GM06990 (cell line): ENCODE results near the gene FBXO48.

Experiments
- DNase-seq: peaks from one replicate; pipeline ENCODE4 v3.0.0-alpha.2; 2011; ENCODE audit not compliant: insufficient read length; ENCODE audit errors: extremely low read depth
- H3K27me3 ChIP-seq: replicated peaks from 2 replicates; pipeline ENCODE4 v1.6.0; 2011; ENCODE audit warnings: low read length; ENCODE audit not compliant: control insufficient read depth, insufficient read depth
- H3K36me3 ChIP-seq: 2 replicates; pipeline ENCODE4 v1.5.1; 2011; ENCODE audit warnings: low read length; ENCODE audit not compliant: control insufficient read depth, insufficient read depth
- H3K4me3 ChIP-seq: replicated peaks from 2 replicates; pipeline ENCODE4 v1.5.1; 2011; ENCODE audit warnings: low read depth, mild to moderate bottlenecking, control low read depth, low read length
- TF ChIP-seq, protein P1 (sequence below): IDR thresholded peaks from 2 replicates; pipeline ENCODE4 v1.5.1; 2011; ENCODE audit warnings: low read length, control low read depth, mild to moderate bottlenecking, inconsistent platforms; ENCODE audit not compliant: insufficient read depth, poor library complexity, severe bottlenecking

Gene FBXO48

DNA sequence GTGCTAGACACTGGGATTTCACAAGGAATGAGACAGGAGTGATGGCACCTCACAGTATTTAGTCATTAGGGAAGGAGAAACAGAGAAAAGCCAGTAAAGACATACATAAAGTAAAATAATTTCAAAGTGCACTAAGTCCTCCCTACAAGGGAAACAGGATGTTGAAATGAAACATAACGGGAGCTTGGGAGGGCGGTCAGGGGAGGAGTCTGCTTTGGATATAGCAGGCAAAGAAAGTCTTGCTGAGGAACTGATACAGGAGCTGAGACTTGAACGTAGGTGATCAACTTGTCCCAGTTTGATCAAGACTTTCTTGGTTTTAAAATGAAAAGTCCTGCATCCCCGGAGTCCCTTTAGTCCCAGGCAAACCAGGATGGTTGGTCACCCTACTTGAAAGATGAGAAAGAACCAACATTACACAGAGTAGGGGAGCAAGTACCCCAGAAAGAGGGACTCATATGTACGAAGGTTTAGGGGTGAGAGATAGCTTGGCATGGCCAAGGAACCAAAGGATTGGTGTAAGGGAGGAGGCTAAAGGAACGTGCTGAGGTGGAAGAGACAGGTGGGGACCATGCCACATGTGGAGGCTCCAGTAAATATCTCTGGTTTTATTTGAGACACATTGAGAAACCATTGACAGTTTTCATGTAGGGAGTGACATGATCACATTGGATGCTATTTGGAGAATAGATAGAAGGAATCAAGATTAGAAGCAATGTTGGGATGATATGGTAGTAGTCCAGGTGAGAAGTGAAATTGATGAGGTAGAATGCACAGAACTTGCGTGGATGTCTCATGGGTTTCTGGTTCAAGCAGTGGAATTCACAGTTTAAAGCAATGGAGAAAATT is 28.4 kb downstream of the FBXO48 start:
- Histone ChIP-seq H3K27me3 (no peaks in the 10 kb centered on the region), H3K4me3 (no peak overlapping the region), H3K36me3 (no peaks in the 10 kb centered on the region)
- TF ChIP-seq, protein P1, sequence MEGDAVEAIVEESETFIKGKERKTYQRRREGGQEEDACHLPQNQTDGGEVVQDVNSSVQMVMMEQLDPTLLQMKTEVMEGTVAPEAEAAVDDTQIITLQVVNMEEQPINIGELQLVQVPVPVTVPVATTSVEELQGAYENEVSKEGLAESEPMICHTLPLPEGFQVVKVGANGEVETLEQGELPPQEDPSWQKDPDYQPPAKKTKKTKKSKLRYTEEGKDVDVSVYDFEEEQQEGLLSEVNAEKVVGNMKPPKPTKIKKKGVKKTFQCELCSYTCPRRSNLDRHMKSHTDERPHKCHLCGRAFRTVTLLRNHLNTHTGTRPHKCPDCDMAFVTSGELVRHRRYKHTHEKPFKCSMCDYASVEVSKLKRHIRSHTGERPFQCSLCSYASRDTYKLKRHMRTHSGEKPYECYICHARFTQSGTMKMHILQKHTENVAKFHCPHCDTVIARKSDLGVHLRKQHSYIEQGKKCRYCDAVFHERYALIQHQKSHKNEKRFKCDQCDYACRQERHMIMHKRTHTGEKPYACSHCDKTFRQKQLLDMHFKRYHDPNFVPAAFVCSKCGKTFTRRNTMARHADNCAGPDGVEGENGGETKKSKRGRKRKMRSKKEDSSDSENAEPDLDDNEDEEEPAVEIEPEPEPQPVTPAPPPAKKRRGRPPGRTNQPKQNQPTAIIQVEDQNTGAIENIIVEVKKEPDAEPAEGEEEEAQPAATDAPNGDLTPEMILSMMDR = no peak
- DNase-seq = no peak

- DNase-seq = no peak
- H3K36me3 ChIP-seq = no peaks in the 10 kb centered on the region
- H3K27me3 ChIP-seq = no peaks in the 10 kb centered on the region
- no peak overlapping the region for H3K4me3 ChIP-seq
- TF ChIP-seq, protein P1 = no peak
These were observed 30.8 kb downstream of the FBXO48 start for GRCh38 chr2:68436270-68436669.

DNA sequence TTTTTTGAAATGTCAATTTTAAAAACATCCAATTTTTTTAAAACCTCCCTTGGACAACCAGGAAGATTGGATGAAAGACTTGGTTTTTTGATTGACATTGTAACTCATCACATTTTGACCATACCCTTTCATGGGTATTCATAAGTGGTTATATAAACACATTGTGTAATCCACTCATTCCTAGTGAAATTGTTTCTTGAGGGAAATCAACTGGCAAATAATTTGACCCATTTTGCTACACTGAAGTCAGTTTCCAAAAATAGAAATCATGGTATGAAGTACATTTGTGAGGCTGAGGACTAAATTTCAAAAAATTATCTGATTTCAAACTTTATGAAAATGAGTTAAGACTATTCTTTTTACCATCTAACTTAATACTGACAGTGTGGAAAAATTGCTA is 31.5 kb downstream of the FBXO48 start:
- TF ChIP-seq, protein P1 = no peak
- Histone ChIP-seq H3K27me3 (no peaks in the 10 kb centered on the region), H3K36me3 (no peaks in the 10 kb centered on the region), H3K4me3 (no peak overlapping the region)
- no peak for DNase-seq

DNA sequence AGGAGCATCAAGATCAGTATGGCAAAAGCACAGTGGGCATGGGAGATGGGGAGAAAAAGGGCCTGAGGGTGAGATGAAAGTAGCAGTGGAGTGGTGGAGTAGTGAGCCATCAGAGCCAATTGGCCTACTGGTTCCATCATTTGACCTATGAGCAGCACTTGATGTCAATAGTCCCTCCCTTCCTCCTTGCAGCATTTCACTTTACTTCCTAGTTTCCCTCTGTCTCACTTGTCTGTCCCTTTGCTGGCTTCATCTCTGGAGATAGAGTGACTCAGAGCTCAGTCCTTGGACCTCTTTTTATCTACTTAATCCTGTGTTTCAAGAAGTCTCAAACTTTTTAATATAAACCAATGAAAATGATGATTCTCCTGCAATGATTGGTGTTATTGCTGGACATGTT is 32.1 kb downstream of the FBXO48 start:
- DNase-seq = no peak
- H3K27me3 ChIP-seq = no peaks in the 10 kb centered on the region
- no peaks in the 10 kb centered on the region for H3K36me3 ChIP-seq
- H3K4me3 ChIP-seq = no peak overlapping the region
- TF ChIP-seq, protein P1 = no peak

DNA sequence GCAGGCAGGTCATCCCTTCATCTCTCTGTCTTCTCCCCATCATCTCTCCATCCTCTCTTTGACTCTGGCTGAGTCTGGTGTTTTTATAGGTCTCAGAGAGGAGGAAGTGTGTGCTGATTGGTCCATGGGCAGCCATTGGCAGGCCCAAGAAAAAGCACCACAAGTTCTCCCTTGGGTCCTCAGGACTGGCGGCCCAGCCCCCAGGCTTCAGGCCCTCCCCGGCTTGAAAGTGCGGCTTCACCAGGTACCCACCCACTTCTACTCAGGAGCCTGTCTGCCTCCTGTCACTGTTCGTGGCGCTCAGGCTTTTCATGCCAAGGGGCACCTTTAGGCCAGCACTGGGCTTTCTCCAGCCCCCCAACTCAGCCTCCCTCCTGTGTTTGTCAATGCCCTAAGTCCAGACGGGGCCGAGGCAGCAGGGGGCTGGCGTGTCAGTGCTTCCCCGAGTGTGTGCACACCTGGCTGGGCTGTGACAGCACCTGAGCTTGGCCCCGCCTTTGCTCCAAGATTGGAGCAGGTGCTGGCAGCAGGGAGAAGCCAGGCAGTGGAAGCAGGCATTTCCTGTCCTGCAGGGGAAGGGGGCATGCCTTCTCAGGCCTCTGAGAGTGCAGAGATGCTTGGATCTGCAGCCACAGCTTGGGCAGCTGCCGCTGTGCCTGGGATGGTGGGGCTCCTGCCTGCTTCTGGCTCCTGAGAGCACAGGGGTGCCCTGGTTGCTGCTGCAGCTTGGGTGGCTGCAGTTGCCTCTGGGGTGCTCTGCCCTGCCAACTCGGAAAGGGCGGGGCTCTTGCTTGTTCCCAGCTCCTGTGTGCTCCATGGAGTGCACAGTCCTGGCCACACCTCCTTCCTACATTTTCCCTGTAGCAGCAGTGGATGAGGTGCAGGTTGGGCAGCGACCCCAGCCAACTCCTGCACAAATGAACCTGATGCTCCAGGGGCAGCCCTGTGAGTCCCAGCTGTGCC is 34.1 kb downstream of the FBXO48 start:
- TF ChIP-seq, protein P1 = no peak
- Histone ChIP-seq H3K4me3 (no peak overlapping the region), H3K27me3 (no peaks in the 10 kb centered on the region), H3K36me3 (no peaks in the 10 kb centered on the region)
- DNase-seq = no peak
